Hepatocyte (in vitro differentiated cells): ENCODE results near the gene NDUFB7. TPM values are rescaled to one million over a fixed set of nuclear protein-coding genes. Genes with fewer than 3 reads are reported as not detected.

Experiments
- DNase-seq: peaks from one replicate; pipeline ENCODE4 v3.0.0-alpha.2; 2016; ENCODE audit warnings: low spot score
- H2AFZ ChIP-seq: fragments of 200-600 bp; sonication (generic); 2 replicates; pipeline ENCODE4 v1.6.0; 2016; ENCODE audit warnings: antibody characterized with exemption, mild to moderate bottlenecking
- H3K27ac ChIP-seq: fragments of 200-600 bp; sonication (generic); 2 replicates; pipeline ENCODE4 v1.5.1; 2016; ENCODE audit warnings: mild to moderate bottlenecking
- H3K27me3 ChIP-seq: fragments of 200-600 bp; sonication (generic); 2 replicates; pipeline ENCODE4 v1.6.1; 2016
- H3K36me3 ChIP-seq: fragments of 200-600 bp; sonication (generic); replicated peaks from 2 replicates; pipeline ENCODE4 v1.5.1; 2016; ENCODE audit warnings: low read depth; ENCODE audit not compliant: insufficient read depth
- H3K4me1 ChIP-seq: fragments of 200-600 bp; sonication (generic); 2 replicates; pipeline ENCODE4 v1.5.1; 2016; ENCODE audit warnings: mild to moderate bottlenecking, moderate library complexity; ENCODE audit not compliant: insufficient read depth
- H3K4me2 ChIP-seq: fragments of 200-600 bp; sonication (generic); 2 replicates; pipeline ENCODE4 v1.6.0; 2016
- H3K4me3 ChIP-seq: fragments of 200-600 bp; sonication (generic); 2 replicates; pipeline ENCODE4 v1.5.1; 2016; ENCODE audit warnings: mild to moderate bottlenecking
- H3K79me2 ChIP-seq: fragments of 200-600 bp; sonication (generic); 2 replicates; pipeline ENCODE4 v1.6.0; 2017; ENCODE audit warnings: mild to moderate bottlenecking
- H3K9me2 ChIP-seq: fragments of 200-600 bp; sonication (generic); replicated peaks from 2 replicates; pipeline ENCODE4 v1.6.0; 2017; ENCODE audit warnings: mild to moderate bottlenecking; ENCODE audit not compliant: insufficient read depth
- H3K9me3 ChIP-seq: fragments of 200-600 bp; sonication (generic); 2 replicates; pipeline ENCODE4 v1.5.1; 2016; ENCODE audit warnings: low read depth, mild to moderate bottlenecking
- H4K20me1 ChIP-seq: fragments of 200-600 bp; sonication (generic); 2 replicates; pipeline ENCODE4 v1.6.0; 2016; ENCODE audit warnings: mild to moderate bottlenecking; ENCODE audit not compliant: insufficient read depth, poor library complexity, severe bottlenecking
- CTCF ChIP-seq: fragments of 200-600 bp; sonication (generic); IDR thresholded peaks from 2 replicates; pipeline ENCODE4 v1.5.1; 2016; ENCODE audit warnings: antibody characterized with exemption, mild to moderate bottlenecking; ENCODE audit not compliant: poor library complexity
- EZH2 ChIP-seq: fragments of 200-600 bp; sonication (generic); IDR thresholded peaks from 2 replicates; pipeline ENCODE4 v1.6.1; 2016; ENCODE audit warnings: antibody characterized with exemption, mild to moderate bottlenecking, borderline replicate concordance
- EZH2phosphoT487 ChIP-seq: fragments of 200-600 bp; sonication (generic); IDR thresholded peaks from one replicate; pipeline ENCODE4 v1.6.1; 2018; ENCODE audit warnings: antibody characterized with exemption, mild to moderate bottlenecking, low read depth, moderate library complexity; ENCODE audit not compliant: unreplicated experiment, severe bottlenecking
- WGBS: methylation state at CpG from one replicate; pipeline ENCODE4 v1.1.6; 2016; ENCODE audit warnings: low lambda C conversion rate; ENCODE audit errors: missing lambda C conversion rate; 5-methylcytosine and 5-hydroxymethylcytosine counted together
- polyA plus RNA-seq: library from polyadenylated mRNA; unstranded; fragments of >200 nt; fragmentation: Nextera tagmentation; extraction: Ambion mirVana; gene quantifications from 2 replicates; pipeline ENCODE4 v1.2.1, GENCODE V29; 2016
- total RNA-seq: library from RNA; depleted of rRNA; stranded (reverse); fragments of >200 nt; gene quantifications from 2 replicates; pipeline ENCODE4 v1.2.3, GENCODE V29; 2014

NDUFB7 gene
- total and polyA plus RNA-seq, 2 experiments from 2014 or later: 201 to 354 TPM

- no peak overlapping the region for H2AFZ ChIP-seq
- no peak for DNase-seq
- peaks cover 37% of the 10 kb centered on the region for H3K79me2 ChIP-seq
- peaks cover 6% of the 10 kb centered on the region for H3K36me3 ChIP-seq
- peak overlapping the region; percentile 72 for H3K4me2 ChIP-seq
- H3K4me1 ChIP-seq: peaks cover 22% of the 10 kb centered on the region
- H4K20me1 ChIP-seq: peaks cover 33% of the 10 kb centered on the region
- H3K27me3 ChIP-seq: no peaks in the 10 kb centered on the region
- H3K9me3 ChIP-seq: no peaks in the 10 kb centered on the region
- H3K27ac ChIP-seq: peak overlapping the region; percentile 90
- no peak overlapping the region for H3K4me3 ChIP-seq
- H3K9me2 ChIP-seq: no peaks in the 10 kb centered on the region
- WGBS: 96% methylated on average over 22 of the region's 22 CpGs
- TF ChIP-seq EZH2 (no peak), CTCF (no peak), EZH2phosphoT487 (no peak)
These were observed 52.5 kb downstream of the NDUFB7 start for GRCh38 chr19:14519245-14519859.

GRCh38 chr19:14517840-14518505 lies 53.9 kb downstream of the NDUFB7 start, which contains the start of gene DNAJB1:
DNAJB1 (minus strand) TSS chr19:14518397; CDS start chr19:14518349, 48 bp downstream.
- H3K27ac ChIP-seq: peak within 1 kb of the TSS; percentile 99
- TF ChIP-seq CTCF: no peak
- no peak for TF ChIP-seq EZH2phosphoT487
- no peak for TF ChIP-seq EZH2
- WGBS: 1% methylated on average over 27 of the region's 82 CpGs

GRCh38 chr19:14517446-14517839 lies 54.4 kb downstream of the NDUFB7 start:
- peaks cover 39% of the 10 kb centered on the region for H3K79me2 ChIP-seq
- no peaks in the 10 kb centered on the region for H3K9me3 ChIP-seq
- peaks cover 27% of the 10 kb centered on the region for H3K4me1 ChIP-seq
- 0% methylated on average over 16 of the region's 32 CpGs for WGBS
- no peak overlapping the region for H2AFZ ChIP-seq
- peak overlapping the region; percentile 93 for H3K4me3 ChIP-seq
- peak overlapping the region; percentile 96 for H3K4me2 ChIP-seq
- TF ChIP-seq EZH2phosphoT487 (no peak), EZH2 (no peak), CTCF (no peak)
- H3K27ac ChIP-seq: peak overlapping the region; percentile 99
- peaks cover 38% of the 10 kb centered on the region for H4K20me1 ChIP-seq
- H3K9me2 ChIP-seq: no peaks in the 10 kb centered on the region
- peaks cover 6% of the 10 kb centered on the region for H3K36me3 ChIP-seq
- H3K27me3 ChIP-seq: no peaks in the 10 kb centered on the region
- no peak for DNase-seq

More at GRCh38 chr19:14517840-14518505, 53.9 kb downstream of the NDUFB7 start, which contains the start of gene DNAJB1:
- H3K9me3 ChIP-seq: no peaks in the 10 kb centered on the region
- peaks cover 38% of the 10 kb centered on the region for H4K20me1 ChIP-seq
- peaks cover 6% of the 10 kb centered on the region for H3K36me3 ChIP-seq
- H3K4me2 ChIP-seq: peak within 1 kb of the TSS; percentile 96
- H3K4me1 ChIP-seq: peaks cover 27% of the 10 kb centered on the region
- peak within 1 kb of the TSS; percentile 45 for H2AFZ ChIP-seq
- DNase-seq: peak; percentile 92
- H3K79me2 ChIP-seq: peaks cover 39% of the 10 kb centered on the region
- H3K4me3 ChIP-seq: peak within 1 kb of the TSS; percentile 93
- no peaks in the 10 kb centered on the region for H3K27me3 ChIP-seq
- H3K9me2 ChIP-seq: no peaks in the 10 kb centered on the region
